Bronchial epithelial cell (primary cell): ENCODE data around the gene SLCO4A1. TPM values are rescaled to one million over a fixed set of nuclear protein-coding genes. Genes with fewer than 3 reads are reported as not detected.

Experiments used
- DNase-seq: peaks from one replicate; pipeline ENCODE4 v3.0.0-alpha.2; 2010; ENCODE audit warnings: low read depth
- FAIRE-seq: peaks from 2 replicates; lab custom pipeline; 2011; peaks lifted over from hg19 to GRCh38; lab: Jason Lieb, UNC
- H3K27me3 ChIP-seq: 2 replicates; pipeline ENCODE4 v1.5.1; 2011; ENCODE audit warnings: low read length; ENCODE audit not compliant: control insufficient read depth, insufficient read depth
- H3K36me3 ChIP-seq: 2 replicates; pipeline ENCODE4 v1.5.1; 2011; ENCODE audit warnings: low read length; ENCODE audit not compliant: control insufficient read depth, insufficient read depth
- H3K4me3 ChIP-seq: 2 replicates; pipeline ENCODE4 v1.5.1; 2011; ENCODE audit warnings: mild to moderate bottlenecking, low read depth, low read length, control low read depth
- total RNA-seq: library from RNA; depleted of rRNA; stranded (reverse); fragments of >200 nt; gene quantifications from 2 replicates; pipeline ENCODE4 v1.2.1, GENCODE V29; 2014
- TF ChIP-seq, protein P1 (sequence below): IDR thresholded peaks from 2 replicates; pipeline ENCODE4 v1.5.1; 2011; ENCODE audit warnings: mild to moderate bottlenecking, moderate library complexity, low read length, control low read depth, inconsistent platforms; ENCODE audit not compliant: insufficient read depth, severe bottlenecking

The SLCO4A1 gene
- total RNA-seq, 1 donor from 2014 or later: 1.6 TPM

DNA sequence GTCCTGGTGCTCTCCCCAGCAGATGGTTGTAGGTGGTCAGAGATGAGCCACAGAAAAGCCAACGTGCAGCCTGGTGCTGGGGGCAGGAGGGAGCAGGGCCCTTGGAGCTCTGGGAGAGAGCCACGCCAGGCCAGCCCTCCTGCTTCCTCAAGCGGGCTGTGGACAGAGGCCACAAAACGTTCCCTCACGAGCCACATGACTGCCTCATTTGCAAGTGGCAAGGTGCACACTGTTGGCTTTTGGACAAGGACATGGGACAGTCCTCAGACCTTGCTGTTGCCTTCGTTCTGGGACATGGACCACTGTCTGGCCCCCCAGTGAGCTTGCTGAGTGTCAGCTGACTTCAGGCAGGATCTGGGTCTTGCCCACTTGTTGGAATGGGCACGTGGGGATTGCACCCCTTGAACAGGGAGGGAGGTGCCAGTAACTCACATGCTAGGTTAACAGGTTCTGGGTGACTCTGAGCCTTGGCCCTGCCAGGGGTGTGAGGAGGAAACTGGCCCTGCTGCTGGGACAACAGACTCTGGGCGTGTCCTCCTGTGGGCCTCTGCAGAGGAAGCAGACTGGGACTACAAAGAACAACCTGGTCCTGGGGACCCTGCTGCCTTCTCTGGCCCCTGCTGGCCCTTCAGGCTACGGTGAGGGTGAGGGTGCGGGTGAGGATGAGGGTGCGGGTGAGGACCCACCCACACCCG, 2.6 kb downstream of the SLCO4A1 start:
- Histone ChIP-seq H3K4me3 (no peak overlapping the region), H3K36me3 (no peaks in the 10 kb centered on the region), H3K27me3 (peaks cover 39% of the 10 kb centered on the region)
- DNase-seq: no peak
- TF ChIP-seq, protein P1, sequence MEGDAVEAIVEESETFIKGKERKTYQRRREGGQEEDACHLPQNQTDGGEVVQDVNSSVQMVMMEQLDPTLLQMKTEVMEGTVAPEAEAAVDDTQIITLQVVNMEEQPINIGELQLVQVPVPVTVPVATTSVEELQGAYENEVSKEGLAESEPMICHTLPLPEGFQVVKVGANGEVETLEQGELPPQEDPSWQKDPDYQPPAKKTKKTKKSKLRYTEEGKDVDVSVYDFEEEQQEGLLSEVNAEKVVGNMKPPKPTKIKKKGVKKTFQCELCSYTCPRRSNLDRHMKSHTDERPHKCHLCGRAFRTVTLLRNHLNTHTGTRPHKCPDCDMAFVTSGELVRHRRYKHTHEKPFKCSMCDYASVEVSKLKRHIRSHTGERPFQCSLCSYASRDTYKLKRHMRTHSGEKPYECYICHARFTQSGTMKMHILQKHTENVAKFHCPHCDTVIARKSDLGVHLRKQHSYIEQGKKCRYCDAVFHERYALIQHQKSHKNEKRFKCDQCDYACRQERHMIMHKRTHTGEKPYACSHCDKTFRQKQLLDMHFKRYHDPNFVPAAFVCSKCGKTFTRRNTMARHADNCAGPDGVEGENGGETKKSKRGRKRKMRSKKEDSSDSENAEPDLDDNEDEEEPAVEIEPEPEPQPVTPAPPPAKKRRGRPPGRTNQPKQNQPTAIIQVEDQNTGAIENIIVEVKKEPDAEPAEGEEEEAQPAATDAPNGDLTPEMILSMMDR: no peak
- FAIRE-seq: no peak

DNA sequence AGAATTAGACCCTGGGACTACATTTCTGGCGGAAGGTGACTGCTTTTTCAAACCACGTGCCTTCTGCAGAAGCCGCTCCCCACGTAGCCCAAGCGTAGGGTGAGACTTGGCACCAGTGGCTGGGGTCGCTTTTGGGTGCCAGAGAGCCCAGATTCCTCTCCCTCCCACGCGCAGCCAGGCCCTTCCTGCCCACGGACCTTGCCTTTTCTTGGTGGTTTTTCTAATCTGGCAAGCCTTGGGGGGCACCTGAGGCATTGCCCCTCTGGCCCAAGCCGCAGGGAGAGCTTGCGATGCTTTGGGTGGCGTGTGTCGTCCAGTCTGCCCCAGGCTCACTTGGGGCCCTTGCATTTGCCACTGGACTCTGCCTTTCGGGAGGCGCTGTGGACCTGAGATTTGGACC, 3.3 kb downstream of the SLCO4A1 start:
- TF ChIP-seq, protein P1: no peak
- Histone ChIP-seq H3K27me3 (peaks cover 36% of the 10 kb centered on the region), H3K4me3 (no peak overlapping the region)

DNA sequence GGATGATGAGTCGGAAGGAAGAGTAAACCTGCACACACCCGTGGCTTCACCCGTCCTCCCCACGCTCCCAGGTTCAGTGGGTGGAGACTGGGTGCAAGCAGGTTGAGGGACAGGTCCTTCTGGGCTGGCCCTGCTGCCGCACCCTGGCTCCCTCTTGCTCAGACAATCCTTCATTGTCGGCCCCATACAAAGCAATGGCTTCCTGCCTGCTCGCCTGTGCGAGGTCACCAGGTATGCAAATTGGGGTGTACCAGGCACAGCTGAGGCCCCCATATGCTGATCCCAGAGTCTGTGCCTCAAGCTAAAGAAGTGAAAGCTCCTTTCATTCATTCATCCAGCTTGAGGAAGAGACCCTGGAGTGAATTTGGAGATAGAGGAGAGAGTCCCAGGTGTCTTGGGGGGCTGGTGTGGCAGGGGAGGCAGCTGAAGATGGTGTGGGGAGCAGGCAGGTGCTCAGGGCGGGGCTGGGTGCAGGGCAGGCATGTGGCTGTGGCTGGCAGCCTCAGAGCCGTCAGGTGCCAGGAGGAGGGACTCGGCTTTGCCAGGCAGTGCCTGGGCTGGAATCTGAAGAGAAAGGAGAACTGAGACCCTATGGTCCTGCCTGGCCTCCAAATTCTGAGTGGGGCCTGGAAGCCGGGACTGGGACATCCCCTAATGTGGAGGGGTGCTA, 4.7 kb downstream of the SLCO4A1 start:
- TF ChIP-seq, protein P1: no peak
- FAIRE-seq: no peak
- H3K36me3 ChIP-seq: no peaks in the 10 kb centered on the region
- H3K27me3 ChIP-seq: peaks cover 28% of the 10 kb centered on the region
- no peak for DNase-seq
- no peak overlapping the region for H3K4me3 ChIP-seq

More for the DNA sequence above, 3.3 kb downstream of the SLCO4A1 start:
- DNase-seq (no peak), FAIRE-seq (no peak)
- no peaks in the 10 kb centered on the region for H3K36me3 ChIP-seq

DNA sequence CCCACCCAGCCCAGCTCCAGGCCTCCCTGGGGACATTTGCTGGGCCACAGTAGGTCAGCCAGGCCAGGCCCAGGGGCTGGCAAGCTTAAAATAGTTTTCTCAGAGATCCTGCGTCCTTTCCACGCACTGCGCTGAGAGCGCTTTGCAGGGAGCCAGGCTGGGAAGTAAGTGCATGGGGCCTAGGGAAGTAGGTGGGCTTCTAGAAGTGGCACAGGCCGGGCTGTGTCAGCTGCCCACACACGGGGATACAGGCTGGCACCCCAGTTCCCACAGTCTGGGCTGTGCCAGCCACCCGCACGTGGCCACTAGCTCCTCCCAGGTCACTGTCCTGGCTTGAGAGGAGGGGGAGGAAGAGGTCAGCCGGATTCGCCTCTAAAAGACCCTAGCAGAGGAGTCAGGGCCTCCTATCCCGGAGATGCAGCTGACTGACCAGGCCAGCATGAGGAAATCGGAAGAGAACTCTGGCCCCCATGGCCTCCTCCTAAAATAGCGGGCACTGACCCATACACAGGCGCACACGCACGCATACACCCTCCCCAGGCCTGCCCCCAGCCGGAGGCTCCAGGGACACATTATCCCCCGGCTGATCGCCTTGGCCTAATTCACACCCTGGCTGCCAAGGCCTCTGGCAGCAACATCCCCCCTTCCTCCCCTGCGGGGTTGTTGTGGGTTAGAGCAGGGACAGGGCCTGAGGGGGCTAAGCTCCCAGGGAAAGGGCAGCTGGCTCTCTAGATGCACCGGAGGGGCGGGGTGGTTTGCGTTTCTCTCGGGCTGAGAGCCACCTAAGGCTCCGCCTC, 5.4 kb downstream of the SLCO4A1 start:
- Histone ChIP-seq H3K36me3 (no peaks in the 10 kb centered on the region), H3K4me3 (no peak overlapping the region), H3K27me3 (peaks cover 27% of the 10 kb centered on the region)
- TF ChIP-seq, protein P1: no peak
- no peak for DNase-seq
- no peak for FAIRE-seq

DNA sequence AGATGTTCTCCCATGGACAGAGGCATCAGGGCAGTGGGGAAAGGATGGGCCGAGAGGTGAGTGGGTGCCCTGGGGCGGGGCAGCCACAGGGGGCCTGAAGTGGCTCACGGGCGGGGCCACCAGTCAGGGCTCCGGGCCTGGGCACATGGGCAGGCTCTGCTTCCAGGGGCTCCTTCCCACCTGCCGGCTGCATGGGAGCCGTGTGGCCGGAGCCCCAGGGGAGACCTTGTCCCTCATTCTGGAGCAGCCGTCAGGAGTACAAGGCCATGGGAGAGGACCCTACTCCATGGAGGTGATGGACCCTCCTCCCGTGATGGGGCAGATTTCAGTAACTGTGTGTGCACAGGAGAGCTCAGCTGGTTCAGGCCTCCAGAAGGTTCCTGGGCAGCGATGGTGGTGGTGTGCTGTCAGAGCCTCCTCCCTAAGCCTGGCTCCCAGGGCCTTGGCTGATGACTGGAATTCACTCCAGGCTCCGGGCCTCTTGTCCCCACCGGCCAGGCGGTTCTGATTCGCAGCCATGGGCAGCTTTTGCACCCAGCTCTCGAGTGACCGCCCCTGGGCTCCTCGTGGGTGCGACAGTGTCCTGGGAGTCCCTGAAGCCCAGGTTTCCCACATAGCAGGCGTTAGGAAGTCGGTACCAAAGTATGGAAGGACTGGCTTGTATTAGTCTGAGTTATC, 6.2 kb downstream of the SLCO4A1 start:
- H3K4me3 ChIP-seq: no peak overlapping the region
- DNase-seq: no peak
- no peaks in the 10 kb centered on the region for H3K36me3 ChIP-seq
- TF ChIP-seq, protein P1: no peak
- no peak for FAIRE-seq
- H3K27me3 ChIP-seq: peaks cover 21% of the 10 kb centered on the region
